HG03460 (cell line): ENCODE data around the gene OR4F16.
"Not testable (repeated sequence)": the region's sequence is repeated elsewhere in the genome, so short reads cannot be mapped to it uniquely, and the experiment has no call there.

ENCODE experiments used
- ATAC-seq: cut with Tn5 transposase; IDR thresholded peaks from one replicate; pipeline ENCODE4 v1.9.1; 2021; ENCODE audit not compliant: unreplicated experiment

OR4F16 gene, protein sequence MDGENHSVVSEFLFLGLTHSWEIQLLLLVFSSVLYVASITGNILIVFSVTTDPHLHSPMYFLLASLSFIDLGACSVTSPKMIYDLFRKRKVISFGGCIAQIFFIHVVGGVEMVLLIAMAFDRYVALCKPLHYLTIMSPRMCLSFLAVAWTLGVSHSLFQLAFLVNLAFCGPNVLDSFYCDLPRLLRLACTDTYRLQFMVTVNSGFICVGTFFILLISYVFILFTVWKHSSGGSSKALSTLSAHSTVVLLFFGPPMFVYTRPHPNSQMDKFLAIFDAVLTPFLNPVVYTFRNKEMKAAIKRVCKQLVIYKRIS

GRCh38 chr1:686554-686953, at the start of gene OR4F16:
TSS of gene OR4F16 (minus strand) at chr1:686654. CDS start at chr1:686654, 0 bp downstream.
- not testable (repeated sequence) for ATAC-seq

DNA sequence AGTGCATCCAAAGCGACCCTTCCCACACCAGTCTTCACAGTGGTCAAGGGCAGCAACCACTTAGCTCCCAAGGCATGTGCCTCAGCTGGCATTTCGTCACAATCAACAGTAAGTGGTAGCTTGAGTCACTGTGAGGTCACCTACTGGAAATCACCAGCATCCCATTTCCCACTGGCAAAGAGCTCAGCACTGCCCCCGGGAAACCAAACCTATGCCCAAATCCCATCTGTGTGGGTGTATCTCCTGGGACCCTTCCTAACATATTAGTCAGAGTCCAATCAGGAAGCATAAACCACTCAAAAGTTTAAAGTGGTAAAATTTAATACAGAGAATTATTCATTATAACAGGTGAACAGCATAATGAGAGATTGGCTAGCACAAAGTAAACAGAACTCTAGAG, 47.2 kb upstream of the OR4F16 start:
- ATAC-seq: not testable (repeated sequence)

- ATAC-seq: not testable (repeated sequence)
Observed at GRCh38 chr1:727040-727439, 40.6 kb upstream of the OR4F16 start.
